K562 (cell line): ENCODE results near the gene NAT9. TPM values are rescaled to one million over a fixed set of nuclear protein-coding genes. Genes with fewer than 3 reads are reported as not detected.

ENCODE experiments used
- ATAC-seq: fragments of 200-7000 bp; cut with Tn5 transposase; 3 replicates; pipeline ENCODE4 v1.9.1; 2020; ENCODE audit warnings: moderate library complexity
- BruUV-seq: library from RNA; stranded (reverse); fragments of 400-500 nt; replicated peaks from 2 replicates; lab custom pipeline; 2021; lab: Mats Ljungman, UMichigan
- CTCF ChIA-PET: fragments of 300-600 bp; formaldehyde crosslinking; extraction: SDS; loops from one replicate; lab custom pipeline; 2021; ENCODE audit warnings: low intra/inter-chr PET ratio; lab: Yijun Ruan, JAX
- POLR2A ChIA-PET: fragments of 300-600, 350-650 bp; sonication (Branson Sonifier 250); formaldehyde crosslinking; extraction: SDS; loops from one replicate; lab custom pipeline; 2021; ENCODE audit warnings: antibody characterized with exemption, inconsistent platforms; lab: Yijun Ruan, JAX
- DNase-seq, 4 experiments: peaks; one replicate each; pipeline versions ENCODE4 v3.0.0 to v3.0.0-alpha.2; 2011 to 2018; ENCODE audit warnings: low spot score in 3 of 4, mixed read lengths in 3 of 4; ENCODE audit errors: extremely low read depth in 1 of 4
- FAIRE-seq: peaks from 2 replicates; lab custom pipeline; 2011; peaks lifted over from hg19 to GRCh38; lab: Jason Lieb, UNC
- H2AFZ ChIP-seq: 2 replicates; pipeline ENCODE4 v1.6.0; 2011; ENCODE audit warnings: low read depth, low read length, control low read depth, inconsistent platforms
- H3K27ac ChIP-seq: fragments of 200-600 bp; 3 replicates; pipeline ENCODE4 v1.8.0; 2011; ENCODE audit warnings: low read depth, mild to moderate bottlenecking, control low read depth, inconsistent platforms, low read length, moderate library complexity, mixed read lengths; ENCODE audit errors: extremely low read depth
- H3K27me3 ChIP-seq, 2 experiments: fragments of 300-600 bp in 1 of 2; 2 replicates in 1 of 2; 3 replicates in 1 of 2; pipeline versions ENCODE4 v1.6.0 to v1.8.0; 2011; ENCODE audit warnings: inconsistent platforms in 2 of 2, low read length in 2 of 2, mild to moderate bottlenecking in 1 of 2, mixed read lengths in 1 of 2, moderate library complexity in 1 of 2; ENCODE audit not compliant: control insufficient read depth in 2 of 2, insufficient read depth in 2 of 2
- H3K36me3 ChIP-seq: fragments of 300-600 bp; 3 replicates; pipeline ENCODE4 v1.8.0; 2011; ENCODE audit warnings: mild to moderate bottlenecking, low read length, inconsistent platforms; ENCODE audit not compliant: control insufficient read depth, insufficient read depth
- H3K4me1 ChIP-seq, 2 experiments: fragments of 200-600 bp in 1 of 2; replicated peaks in 1 of 2; 2 replicates in 1 of 2; 3 replicates in 1 of 2; pipeline versions ENCODE4 v1.5.1 to v1.8.0; 2011; ENCODE audit warnings: inconsistent platforms in 2 of 2, low read length in 2 of 2, mild to moderate bottlenecking in 1 of 2, mixed read lengths in 1 of 2, moderate library complexity in 1 of 2; ENCODE audit not compliant: control insufficient read depth in 2 of 2, insufficient read depth in 2 of 2
- H3K4me2 ChIP-seq: 2 replicates; pipeline ENCODE4 v1.6.1; 2011; ENCODE audit warnings: low read length, control low read depth, inconsistent platforms, mixed read lengths; ENCODE audit not compliant: insufficient read depth
- H3K4me3 ChIP-seq: fragments of 200-600 bp; sonication (generic), shearing (Covaris generic); 2 replicates; pipeline ENCODE4 v1.5.1; 2016; ENCODE audit warnings: control low read depth, inconsistent platforms
- H3K79me2 ChIP-seq: fragments of 200-600 bp; 3 replicates; pipeline ENCODE4 v1.8.0; 2011; ENCODE audit warnings: low read length, inconsistent platforms; ENCODE audit not compliant: control insufficient read depth, insufficient read depth
- H3K9ac ChIP-seq, 2 experiments: 2 replicates each; pipeline versions ENCODE4 v1.6.0 to v1.6.1; 2011; ENCODE audit warnings: low read depth in 2 of 2, low read length in 2 of 2, control low read depth in 1 of 2, inconsistent platforms in 1 of 2, mild to moderate bottlenecking in 1 of 2, mixed read lengths in 1 of 2; ENCODE audit not compliant: insufficient read depth in 1 of 2
- H3K9me1 ChIP-seq: one replicate; pipeline ENCODE4 v1.6.0; 2011; ENCODE audit warnings: inconsistent platforms, mild to moderate bottlenecking, low read length, moderate library complexity; ENCODE audit not compliant: control insufficient read depth, insufficient read depth
- H3K9me3 ChIP-seq: replicated peaks from 2 replicates; pipeline ENCODE4 v1.5.1; 2011; ENCODE audit warnings: low read depth, low read length, inconsistent platforms; ENCODE audit not compliant: control insufficient read depth, insufficient read depth
- H4K20me1 ChIP-seq: replicated peaks from 2 replicates; pipeline ENCODE4 v1.6.1; 2011; ENCODE audit warnings: low read length, inconsistent platforms, mixed read lengths; ENCODE audit not compliant: control insufficient read depth, insufficient read depth
- EGR1 ChIP-seq: fragments of 450-650 bp; conservative IDR thresholded peaks from 2 replicates; pipeline ENCODE4 v1.6.1; 2017; ENCODE audit warnings: mild to moderate bottlenecking
- ETV5 ChIP-seq: sonication (generic); formaldehyde crosslinking; IDR thresholded peaks from 2 replicates; pipeline ENCODE4 v1.4.0; 2020; ENCODE audit warnings: low read depth, mild to moderate bottlenecking, missing genetic modification reagents
- ILF3 ChIP-seq: fragments of 450-650 bp; IDR thresholded peaks from 2 replicates; pipeline ENCODE4 v1.6.1; 2018; ENCODE audit warnings: antibody characterized with exemption, mild to moderate bottlenecking, moderate library complexity, borderline replicate concordance
- ILK ChIP-seq: fragments of 450-650 bp; IDR thresholded peaks from 2 replicates; pipeline ENCODE4 v1.6.1; 2016; ENCODE audit warnings: missing genetic modification characterization, low read depth, mild to moderate bottlenecking, missing compliant biosample characterization, moderate library complexity, borderline replicate concordance
- JUND ChIP-seq, 2 experiments: IDR thresholded peaks; 2 replicates in 1 of 2; 3 replicates in 1 of 2; pipeline ENCODE4 v1.6.1; 2011; ENCODE audit warnings: borderline replicate concordance in 2 of 2, low read depth in 2 of 2, low read length in 2 of 2, improper control_type of control experiment in 1 of 2, missing biosample characterization in 1 of 2, missing genetic modification characterization in 1 of 2, missing genetic modification reagents in 1 of 2
- MAFF ChIP-seq: IDR thresholded peaks from 2 replicates; pipeline ENCODE4 v1.6.1; 2012; ENCODE audit warnings: low read length, improper control_type of control experiment
- NFIC ChIP-seq: fragments of 450-650 bp; IDR thresholded peaks from 2 replicates; pipeline ENCODE4 v1.6.1; 2017; ENCODE audit warnings: mild to moderate bottlenecking, inconsistent platforms
- NRF1 ChIP-seq, 2 experiments: fragments of 450-650 bp; IDR thresholded peaks in 1 of 2; conservative IDR thresholded peaks in 1 of 2; 2 replicates each; pipeline ENCODE4 v1.6.1; 2014; ENCODE audit warnings: mild to moderate bottlenecking in 2 of 2
- ZFP1 ChIP-seq: fragments of 450-650 bp; formaldehyde crosslinking; IDR thresholded peaks from 2 replicates; pipeline ENCODE4 v1.4.0; 2020; ENCODE audit warnings: mild to moderate bottlenecking, mixed read lengths
- WGBS: fragments of 100-300 bp; shearing (Covaris generic); methylation state at CpG from one replicate; pipeline ENCODE4 v1.1.6; 2016; ENCODE audit warnings: low coverage, mixed read lengths; ENCODE audit not compliant: insufficient coverage; ENCODE audit errors: missing lambda C conversion rate; 5-methylcytosine and 5-hydroxymethylcytosine counted together
- in situ Hi-C: fragments of 300-500 bp; cut with MboI; formaldehyde crosslinking; loops from 4 replicates; pipeline ENCODE4 v1.15.0; 2018; ENCODE audit warnings: inconsistent platforms, mixed read lengths
- intact Hi-C: fragments of 100-400 bp; cut with micrococcal nuclease; formaldehyde crosslinking; loops from 2 replicates; pipeline ENCODE4 v1.14.2; 2022
- polyA plus RNA-seq, 8 experiments: library from polyadenylated mRNA; depleted of rRNA in 4 of 8; stranded (reverse) in 5 of 8; unstranded in 3 of 8; fragments of >200 nt; fragmentation: Nextera tagmentation in 2 of 8; fragmentation: Illumina TruSeq in 1 of 8; extraction: Ambion mirVana in 2 of 8; extraction: Trizol in 1 of 8; gene quantifications; 2 replicates each; pipeline versions ENCODE4 v1.2.1 to v1.2.3, GENCODE V29; 2011 to 2014; ENCODE audit warnings: inconsistent platforms in 1 of 8, missing spikeins in 1 of 8
- total RNA-seq, 7 experiments: library from RNA; depleted of rRNA in 6 of 7; stranded (reverse); fragments of >200 nt in 6 of 7; fragmentation: Illumina TruSeq in 2 of 7; extraction: Trizol in 2 of 7; gene quantifications; 2 replicates each; pipeline versions ENCODE4 v1.2.1 to v1.2.3, GENCODE V29; 2011 to 2021; ENCODE audit warnings: low replicate concordance in 1 of 7
- TF ChIP-seq, protein P1 (sequence below): IDR thresholded peaks from 3 replicates; pipeline ENCODE4 v1.6.1; 2011; ENCODE audit warnings: borderline replicate concordance, mild to moderate bottlenecking, moderate library complexity; ENCODE audit not compliant: insufficient read length; ENCODE audit errors: extremely low read depth
- TF ChIP-seq, protein P2 (sequence below): fragments of 450-650 bp; IDR thresholded peaks from 2 replicates; pipeline ENCODE4 v1.6.1; 2016; ENCODE audit warnings: mild to moderate bottlenecking
- TF ChIP-seq, protein P3 (sequence below): sonication (generic); formaldehyde crosslinking; IDR thresholded peaks from 2 replicates; pipeline ENCODE4 v1.8.1; 2023; ENCODE audit warnings: mild to moderate bottlenecking, missing genetic modification reagents

The NAT9 gene
- total and polyA plus RNA-seq, 9 of the 15 experiments (the other 6 are each of a cell fraction or from before 2014, with no cell fraction given): 4.2 to 63.6 (median 40.8) TPM

DNA sequence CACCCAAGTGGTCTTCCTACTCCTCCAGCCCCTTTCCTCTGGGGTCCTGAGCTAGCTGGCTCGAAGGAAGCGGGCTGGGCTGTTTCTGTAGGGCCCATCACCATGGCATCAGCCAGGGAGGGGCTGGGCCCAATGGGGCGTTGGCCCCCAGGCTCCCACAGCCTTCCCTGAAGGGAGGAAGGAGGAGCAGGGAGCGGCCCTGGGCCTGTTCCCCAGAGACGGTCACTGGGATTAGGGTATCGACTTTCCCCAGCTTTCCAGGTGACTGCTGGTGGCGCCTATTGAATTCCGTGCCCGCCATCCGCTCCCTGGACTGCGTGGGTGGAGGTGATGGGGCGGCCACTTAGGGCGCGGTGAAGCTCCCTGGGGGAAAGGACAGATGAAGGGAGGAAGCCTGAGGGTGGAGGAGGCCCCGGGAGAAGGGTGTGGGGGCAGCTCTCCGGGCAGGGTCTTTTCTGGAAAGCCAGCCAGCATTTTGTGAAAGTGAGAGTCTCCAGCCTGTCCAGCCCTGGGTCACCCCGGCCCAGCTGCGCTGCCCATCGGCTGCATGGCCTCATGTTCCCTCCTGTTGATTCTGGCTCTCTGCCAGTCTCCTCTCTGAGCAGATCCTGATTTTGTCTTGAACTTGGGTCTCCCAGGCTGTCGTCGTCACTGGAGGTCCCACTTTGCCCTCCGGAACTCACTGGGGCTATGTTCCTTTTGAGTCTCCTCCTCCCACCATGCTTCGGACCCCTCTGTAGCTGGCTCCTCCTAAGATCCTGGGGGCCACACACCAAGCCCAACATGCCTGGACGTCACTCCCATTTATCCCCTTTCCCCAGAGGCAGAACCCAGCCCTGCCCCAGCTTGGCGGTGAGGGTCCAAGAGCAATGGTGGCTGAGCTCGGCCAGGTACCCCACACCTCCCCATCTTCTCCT lies 18.0 kb downstream of the NAT9 start:
- Histone ChIP-seq H3K4me3 (no peak overlapping the region), H3K4me1 (peaks cover 37 to 65% of the 10 kb centered on the region in 2 experiments), H3K9me1 (peaks cover 27% of the 10 kb centered on the region), H3K27me3 (no peaks in the 10 kb centered on the region), H3K36me3 (peaks cover 6% of the 10 kb centered on the region; the same call in 1 of the 3 replicates), H3K9ac (peak overlapping the region in 1 of 2 experiments; percentile 70; a peak in 2 of 4 replicates), H4K20me1 (peaks cover 31% of the 10 kb centered on the region; the same call in 1 of the 2 replicates), H3K79me2 (peaks cover 68% of the 10 kb centered on the region), H2AFZ (no peak overlapping the region), H3K27ac (no peak overlapping the region), H3K4me2 (no peak overlapping the region), H3K9me3 (no peaks in the 10 kb centered on the region)
- DNase-seq: no peak
- ChIA-PET CTCF (no interaction called here), POLR2A (interaction anchor here (0.8 to 2.3 kb wide), 3 partner anchors 9 to 17 kb away, joined by 3 to 9 read pairs (median 4); no protein-coding TSS in a partner anchor)
- intact Hi-C loops (no loop called here), in situ Hi-C loops (no loop called here)
- no peak for ATAC-seq
- no TSS peak for BruUV-seq
- peak; percentile 32 for FAIRE-seq
- 69% methylated on average over 15 of the region's 26 CpGs for WGBS
- TF ChIP-seq NFIC (peak; percentile 83), JUND (IDR thresholded peaks at IDR 0.05; ENCODE audit: borderline replicate concordance, low read depth, low read length) (no peak), JUND (tag; IDR thresholded peaks at IDR 0.05; ENCODE audit: borderline replicate concordance, low read depth, low read length) (no peak), ETV5 (CRISPR knock-in tag) (no peak), ILF3 (no peak), NRF1 (conservative IDR thresholded peaks at IDR 0.05 in 1 of 2, IDR thresholded peaks at IDR 0.05 in 1 of 2) (no peak), ZFP1 (CRISPR knock-in tag) (no peak), EGR1 (peak; percentile 54), ILK (no peak), MAFF (no peak)
- TF ChIP-seq, protein P1, sequence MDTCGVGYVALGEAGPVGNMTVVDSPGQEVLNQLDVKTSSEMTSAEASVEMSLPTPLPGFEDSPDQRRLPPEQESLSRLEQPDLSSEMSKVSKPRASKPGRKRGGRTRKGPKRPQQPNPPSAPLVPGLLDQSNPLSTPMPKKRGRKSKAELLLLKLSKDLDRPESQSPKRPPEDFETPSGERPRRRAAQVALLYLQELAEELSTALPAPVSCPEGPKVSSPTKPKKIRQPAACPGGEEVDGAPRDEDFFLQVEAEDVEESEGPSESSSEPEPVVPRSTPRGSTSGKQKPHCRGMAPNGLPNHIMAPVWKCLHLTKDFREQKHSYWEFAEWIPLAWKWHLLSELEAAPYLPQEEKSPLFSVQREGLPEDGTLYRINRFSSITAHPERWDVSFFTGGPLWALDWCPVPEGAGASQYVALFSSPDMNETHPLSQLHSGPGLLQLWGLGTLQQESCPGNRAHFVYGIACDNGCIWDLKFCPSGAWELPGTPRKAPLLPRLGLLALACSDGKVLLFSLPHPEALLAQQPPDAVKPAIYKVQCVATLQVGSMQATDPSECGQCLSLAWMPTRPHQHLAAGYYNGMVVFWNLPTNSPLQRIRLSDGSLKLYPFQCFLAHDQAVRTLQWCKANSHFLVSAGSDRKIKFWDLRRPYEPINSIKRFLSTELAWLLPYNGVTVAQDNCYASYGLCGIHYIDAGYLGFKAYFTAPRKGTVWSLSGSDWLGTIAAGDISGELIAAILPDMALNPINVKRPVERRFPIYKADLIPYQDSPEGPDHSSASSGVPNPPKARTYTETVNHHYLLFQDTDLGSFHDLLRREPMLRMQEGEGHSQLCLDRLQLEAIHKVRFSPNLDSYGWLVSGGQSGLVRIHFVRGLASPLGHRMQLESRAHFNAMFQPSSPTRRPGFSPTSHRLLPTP: no peak
- TF ChIP-seq, protein P2, sequence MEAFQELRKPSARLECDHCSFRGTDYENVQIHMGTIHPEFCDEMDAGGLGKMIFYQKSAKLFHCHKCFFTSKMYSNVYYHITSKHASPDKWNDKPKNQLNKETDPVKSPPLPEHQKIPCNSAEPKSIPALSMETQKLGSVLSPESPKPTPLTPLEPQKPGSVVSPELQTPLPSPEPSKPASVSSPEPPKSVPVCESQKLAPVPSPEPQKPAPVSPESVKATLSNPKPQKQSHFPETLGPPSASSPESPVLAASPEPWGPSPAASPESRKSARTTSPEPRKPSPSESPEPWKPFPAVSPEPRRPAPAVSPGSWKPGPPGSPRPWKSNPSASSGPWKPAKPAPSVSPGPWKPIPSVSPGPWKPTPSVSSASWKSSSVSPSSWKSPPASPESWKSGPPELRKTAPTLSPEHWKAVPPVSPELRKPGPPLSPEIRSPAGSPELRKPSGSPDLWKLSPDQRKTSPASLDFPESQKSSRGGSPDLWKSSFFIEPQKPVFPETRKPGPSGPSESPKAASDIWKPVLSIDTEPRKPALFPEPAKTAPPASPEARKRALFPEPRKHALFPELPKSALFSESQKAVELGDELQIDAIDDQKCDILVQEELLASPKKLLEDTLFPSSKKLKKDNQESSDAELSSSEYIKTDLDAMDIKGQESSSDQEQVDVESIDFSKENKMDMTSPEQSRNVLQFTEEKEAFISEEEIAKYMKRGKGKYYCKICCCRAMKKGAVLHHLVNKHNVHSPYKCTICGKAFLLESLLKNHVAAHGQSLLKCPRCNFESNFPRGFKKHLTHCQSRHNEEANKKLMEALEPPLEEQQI: no peak
- TF ChIP-seq, protein P3, sequence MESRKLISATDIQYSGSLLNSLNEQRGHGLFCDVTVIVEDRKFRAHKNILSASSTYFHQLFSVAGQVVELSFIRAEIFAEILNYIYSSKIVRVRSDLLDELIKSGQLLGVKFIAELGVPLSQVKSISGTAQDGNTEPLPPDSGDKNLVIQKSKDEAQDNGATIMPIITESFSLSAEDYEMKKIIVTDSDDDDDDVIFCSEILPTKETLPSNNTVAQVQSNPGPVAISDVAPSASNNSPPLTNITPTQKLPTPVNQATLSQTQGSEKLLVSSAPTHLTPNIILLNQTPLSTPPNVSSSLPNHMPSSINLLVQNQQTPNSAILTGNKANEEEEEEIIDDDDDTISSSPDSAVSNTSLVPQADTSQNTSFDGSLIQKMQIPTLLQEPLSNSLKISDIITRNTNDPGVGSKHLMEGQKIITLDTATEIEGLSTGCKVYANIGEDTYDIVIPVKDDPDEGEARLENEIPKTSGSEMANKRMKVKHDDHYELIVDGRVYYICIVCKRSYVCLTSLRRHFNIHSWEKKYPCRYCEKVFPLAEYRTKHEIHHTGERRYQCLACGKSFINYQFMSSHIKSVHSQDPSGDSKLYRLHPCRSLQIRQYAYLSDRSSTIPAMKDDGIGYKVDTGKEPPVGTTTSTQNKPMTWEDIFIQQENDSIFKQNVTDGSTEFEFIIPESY (CRISPR knock-in tag): peak; percentile 53; the same call in 1 of the 2 replicates
